Uterus (tissue), 2 donors: ENCODE results near the gene GALT.

Source experiments
- POLR2A ChIP-seq, 2 donors: fragments of 450-650 bp; IDR thresholded peaks; one replicate each; pipeline ENCODE4 v1.6.1; 2016; ENCODE audit warnings: antibody characterized with exemption in 2 of 2, mild to moderate bottlenecking in 1 of 2, moderate library complexity in 1 of 2
- TF ChIP-seq, protein P1 (sequence below), 4 experiments: fragments of 200-600 bp in 2 of 4; fragments of 450-650 bp in 2 of 4; sonication (generic) in 2 of 4; IDR thresholded peaks; one replicate each; pipeline ENCODE4 v1.5.1; 2016 to 2019; ENCODE audit warnings: antibody characterized with exemption in 4 of 4, mild to moderate bottlenecking in 2 of 4, moderate library complexity in 1 of 4

GRCh38 chr9:34636791-34637355, 9.6 kb upstream of the GALT start:
- TF ChIP-seq, protein P1, sequence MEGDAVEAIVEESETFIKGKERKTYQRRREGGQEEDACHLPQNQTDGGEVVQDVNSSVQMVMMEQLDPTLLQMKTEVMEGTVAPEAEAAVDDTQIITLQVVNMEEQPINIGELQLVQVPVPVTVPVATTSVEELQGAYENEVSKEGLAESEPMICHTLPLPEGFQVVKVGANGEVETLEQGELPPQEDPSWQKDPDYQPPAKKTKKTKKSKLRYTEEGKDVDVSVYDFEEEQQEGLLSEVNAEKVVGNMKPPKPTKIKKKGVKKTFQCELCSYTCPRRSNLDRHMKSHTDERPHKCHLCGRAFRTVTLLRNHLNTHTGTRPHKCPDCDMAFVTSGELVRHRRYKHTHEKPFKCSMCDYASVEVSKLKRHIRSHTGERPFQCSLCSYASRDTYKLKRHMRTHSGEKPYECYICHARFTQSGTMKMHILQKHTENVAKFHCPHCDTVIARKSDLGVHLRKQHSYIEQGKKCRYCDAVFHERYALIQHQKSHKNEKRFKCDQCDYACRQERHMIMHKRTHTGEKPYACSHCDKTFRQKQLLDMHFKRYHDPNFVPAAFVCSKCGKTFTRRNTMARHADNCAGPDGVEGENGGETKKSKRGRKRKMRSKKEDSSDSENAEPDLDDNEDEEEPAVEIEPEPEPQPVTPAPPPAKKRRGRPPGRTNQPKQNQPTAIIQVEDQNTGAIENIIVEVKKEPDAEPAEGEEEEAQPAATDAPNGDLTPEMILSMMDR (IDR thresholded peaks at IDR 0.05): no peak
- TF ChIP-seq POLR2A (IDR thresholded peaks at IDR 0.05): no peak
